ENCODE data around the gene KDM4B.
A peak's percentile ranks its signal among the peaks of the same experiment; 100 is the strongest.

Gene KDM4B

DNA sequence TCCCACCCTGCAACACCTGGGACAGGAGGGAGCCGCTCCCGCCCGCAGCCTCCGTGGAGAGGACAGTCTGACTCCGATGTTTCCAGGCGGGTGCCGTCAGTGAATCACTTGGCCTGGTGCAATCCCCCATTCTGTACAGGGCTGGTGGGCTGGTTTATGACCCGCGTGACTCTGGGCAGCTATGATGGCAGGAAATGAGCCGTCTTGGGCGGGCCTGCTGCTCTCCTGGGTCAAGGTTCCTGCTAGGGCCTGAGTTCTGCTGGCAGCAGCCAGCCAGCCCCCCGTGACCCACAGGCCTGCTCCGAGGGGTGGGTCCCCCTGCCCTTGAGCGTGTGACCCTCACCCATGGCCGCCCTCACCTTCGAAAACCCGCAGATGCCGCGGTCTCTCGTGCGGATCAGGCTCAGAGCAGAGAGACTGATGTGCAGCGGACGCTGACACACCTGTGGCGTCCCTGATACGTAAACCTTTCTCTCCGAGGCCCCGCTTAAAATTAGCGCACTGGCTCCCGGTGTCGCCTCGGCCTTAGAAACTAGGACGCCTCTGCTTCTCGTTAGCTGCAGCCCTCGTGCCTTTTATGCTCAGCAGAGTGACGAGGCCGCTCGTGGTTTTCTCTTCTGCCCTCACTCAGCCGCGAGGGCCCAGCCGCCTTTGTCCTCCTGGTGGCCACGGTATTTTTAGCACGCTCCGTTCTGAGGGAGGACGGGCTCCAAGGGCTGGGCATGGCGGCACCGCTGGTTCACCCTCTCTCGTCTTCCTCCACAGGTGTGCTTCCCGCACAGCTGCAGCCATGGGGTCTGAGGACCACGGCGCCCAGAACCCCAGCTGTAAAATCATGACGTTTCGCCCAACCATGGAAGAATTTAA, 63.4 kb downstream of the KDM4B start:
- DNase-seq (ENCODE audit: low read depth in 2 of 2): no peak

DNA sequence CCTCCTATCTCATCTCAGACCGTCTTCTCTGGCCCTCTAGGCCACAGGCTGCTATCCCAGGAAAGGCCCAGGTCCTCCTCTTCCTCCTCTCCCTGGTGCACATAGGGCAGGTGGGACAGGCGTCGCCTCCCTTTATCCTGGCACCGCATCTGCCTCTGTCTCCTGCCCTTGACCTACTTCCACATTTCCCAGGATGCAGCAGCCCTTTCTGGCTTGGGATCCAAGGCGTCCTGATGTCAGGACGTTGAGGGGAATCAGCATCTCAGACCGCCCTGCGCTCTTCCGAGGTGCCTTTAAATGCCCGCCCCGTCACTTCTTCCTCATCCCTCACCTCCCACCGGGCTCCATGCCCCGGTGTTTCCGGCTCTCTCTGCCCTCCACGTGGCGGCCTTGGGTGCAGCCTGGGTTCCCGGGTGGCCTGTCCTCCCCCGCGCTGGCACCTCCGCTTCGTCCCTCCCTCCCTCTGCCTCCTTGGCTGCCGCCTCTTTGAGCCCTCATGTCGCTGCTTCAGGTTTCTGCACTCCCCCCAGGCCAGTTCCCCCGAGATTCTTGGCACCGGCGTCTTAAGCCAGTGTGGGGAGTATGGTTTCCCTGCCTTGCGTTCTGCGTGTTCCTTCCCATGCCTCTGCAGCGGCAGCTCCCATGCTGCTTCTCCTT, 66.3 kb downstream of the KDM4B start:
- no peak for DNase-seq (ENCODE audit: low read depth in 2 of 2)

DNA sequence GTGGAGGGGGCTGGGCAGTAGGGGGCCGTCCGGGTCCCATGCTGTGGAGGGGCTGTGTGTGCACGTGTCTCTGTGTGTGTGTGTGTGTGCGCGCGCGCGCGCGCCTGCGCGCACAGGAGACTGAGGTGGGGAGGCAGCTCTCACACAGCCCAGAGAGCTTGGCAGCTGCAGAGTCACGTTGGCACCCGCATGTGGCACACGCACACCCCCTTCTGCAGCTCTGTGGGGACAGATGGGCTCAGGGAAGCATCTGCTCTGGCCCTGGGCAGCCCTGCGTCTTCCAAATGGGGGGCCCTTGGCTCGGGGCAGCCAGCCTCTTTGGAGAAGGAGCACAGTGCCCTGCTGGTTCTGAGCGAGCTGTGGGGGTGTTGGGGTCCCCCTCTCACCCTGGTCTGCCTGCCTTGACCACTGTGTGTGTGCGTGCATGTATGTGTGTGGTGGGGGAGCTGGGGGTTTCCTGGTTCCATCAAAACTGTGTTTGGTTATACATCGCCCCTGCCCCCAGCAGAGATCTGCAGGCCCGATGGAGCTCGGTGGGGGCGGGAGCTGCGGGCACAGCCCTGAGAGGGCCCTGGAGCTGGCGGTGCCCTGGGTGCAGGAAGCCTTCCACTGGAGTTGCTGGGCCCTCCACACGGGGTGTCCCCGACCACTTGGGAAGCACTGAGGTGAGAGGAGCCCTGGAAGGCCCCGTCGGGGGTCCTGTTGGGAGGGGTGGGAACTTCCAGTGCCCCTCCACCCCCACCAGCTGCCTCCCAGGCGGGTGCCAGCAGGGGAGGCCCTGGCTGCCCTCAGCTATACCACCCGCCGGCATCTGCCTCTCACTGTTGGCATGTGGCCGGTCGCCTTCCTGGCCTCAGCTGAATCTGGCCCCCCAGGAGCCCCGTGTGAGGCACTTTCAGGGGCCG, 67.1 kb downstream of the KDM4B start:
- DNase-seq (ENCODE audit: low read depth in 2 of 2): no peak

DNA sequence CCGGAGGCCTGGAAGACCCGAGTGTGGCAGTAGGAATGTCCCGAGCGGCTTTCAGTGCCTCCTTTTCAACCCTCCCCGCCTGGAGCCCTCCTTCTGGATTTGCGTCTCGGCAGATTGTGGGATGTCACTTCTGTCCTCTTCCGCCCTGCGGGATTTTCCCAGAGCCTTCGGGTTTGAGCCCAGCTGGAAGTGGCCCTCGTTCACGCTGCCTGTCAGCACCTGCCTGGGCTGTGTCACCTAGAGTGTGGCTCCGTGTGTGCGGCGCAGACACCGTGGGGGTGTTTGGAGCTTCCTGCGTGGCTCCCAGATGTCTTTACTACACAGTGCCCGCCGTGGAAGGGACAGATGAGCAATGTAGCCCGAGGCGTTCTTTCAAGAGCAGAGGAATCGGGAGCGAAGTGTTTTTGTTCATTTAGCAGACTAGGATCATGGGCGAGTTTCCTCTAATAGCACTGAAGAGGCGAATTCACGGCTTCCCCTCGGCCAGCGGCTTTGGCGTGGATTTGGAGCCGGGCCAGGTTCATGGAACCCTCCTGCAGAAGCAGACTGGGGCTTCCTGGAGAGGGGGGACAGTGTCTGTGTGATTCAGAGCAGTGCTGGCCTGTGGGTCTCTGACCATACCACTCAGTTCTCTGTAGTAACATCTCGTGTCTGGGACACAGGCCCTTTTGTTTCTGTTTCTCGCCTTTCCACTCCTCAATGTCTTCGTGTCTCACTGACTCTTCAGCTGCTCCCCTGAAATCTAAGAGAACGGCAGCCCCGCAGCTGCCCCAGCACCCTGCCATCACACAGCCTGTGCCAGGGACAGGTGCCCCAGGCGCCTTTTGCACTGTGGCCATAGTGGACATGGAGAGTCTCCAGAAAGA, 68.0 kb downstream of the KDM4B start:
- no peak for DNase-seq (ENCODE audit: low read depth in 2 of 2)

DNA sequence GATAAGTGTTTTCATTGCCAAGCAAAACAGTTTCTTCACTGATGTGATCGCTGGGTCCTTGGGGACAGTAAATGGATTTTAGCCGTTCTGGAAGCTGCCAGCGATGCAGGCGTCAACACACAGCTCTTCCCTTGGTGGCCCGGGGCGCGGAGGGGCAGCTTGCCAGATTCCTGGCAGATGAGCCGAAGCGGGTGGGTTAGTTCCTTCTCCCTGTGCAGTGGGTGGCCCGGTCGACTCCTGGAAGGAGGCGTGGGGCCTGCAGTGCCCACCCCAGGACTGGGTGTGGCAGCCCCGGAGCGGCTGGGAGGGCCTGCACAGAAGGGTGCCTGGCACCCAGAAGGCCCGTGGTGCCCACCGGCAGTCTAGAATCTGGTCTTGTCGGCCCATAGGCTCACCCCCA, 69.0 kb downstream of the KDM4B start:
- DNase-seq (ENCODE audit: low read depth in 2 of 2): no peak

DNA sequence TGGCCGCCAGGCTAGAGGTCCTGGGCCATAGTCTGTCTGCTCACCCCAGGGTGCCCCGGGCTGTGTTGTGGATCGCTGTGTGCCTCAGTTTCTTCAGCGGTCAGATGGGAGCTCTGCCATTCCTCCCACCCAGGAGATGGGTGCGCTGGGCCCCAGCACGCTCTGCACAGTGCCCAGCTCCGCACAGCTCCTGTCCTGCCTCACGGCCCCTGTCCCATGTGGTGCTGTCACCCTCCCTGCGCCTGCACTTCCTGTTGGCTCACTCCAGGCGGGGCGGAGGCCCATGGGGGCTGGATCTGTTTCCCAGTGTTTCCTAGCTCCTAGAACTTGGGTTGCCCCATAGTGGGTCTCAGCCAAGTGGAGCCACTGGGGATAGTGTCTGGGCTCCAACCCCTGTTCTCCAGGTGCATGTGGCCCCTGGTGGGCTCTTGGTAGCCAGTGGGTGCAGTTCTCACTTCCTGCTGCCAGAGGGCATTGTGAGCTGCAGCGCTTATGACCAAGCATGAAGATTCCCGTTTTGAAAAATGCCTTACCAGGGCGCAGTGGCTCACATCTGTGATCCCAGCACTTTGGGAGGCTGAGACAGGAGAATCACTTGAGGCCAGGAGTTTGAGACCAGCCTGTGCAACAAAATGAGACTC, 69.8 kb downstream of the KDM4B start:
- no peak for DNase-seq (ENCODE audit: low read depth in 2 of 2)

DNA sequence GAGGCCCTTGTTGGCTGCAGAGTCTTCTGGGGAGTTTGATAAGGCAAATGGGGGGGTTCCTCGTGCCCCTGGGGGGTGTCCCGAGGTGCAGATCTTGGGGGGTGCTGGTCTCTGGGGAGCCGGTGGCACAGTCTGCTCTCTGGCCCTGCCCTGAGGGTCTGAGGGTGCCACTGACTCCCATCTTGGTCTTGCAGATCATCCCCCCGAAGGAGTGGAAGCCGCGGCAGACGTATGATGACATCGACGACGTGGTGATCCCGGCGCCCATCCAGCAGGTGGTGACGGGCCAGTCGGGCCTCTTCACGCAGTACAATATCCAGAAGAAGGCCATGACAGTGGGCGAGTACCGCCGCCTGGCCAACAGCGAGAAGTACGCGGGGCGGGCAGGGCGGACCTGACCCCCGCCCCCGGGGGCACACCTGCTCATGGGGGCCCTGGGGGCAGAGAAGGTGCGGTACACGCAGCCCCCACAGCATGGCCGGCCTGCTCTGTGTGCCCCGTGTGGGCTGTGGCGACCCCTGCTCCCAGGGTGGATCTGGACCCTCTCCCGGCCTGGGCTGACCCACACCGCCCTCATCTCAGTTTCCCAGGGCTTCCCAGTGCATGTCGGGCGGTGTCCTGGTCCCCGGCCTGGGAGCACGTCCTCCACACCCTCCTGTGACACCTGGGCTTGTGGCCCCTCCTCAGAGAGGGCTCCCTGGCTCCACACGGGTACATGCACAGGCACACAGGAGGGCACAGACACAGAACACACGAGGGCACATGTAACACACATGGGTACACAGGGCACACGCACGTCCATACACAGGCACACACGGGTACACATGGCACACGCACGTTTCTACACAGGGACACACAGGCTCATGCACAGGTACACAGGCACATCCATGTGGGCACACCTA, 71.0 kb downstream of the KDM4B start:
- no peak for DNase-seq (ENCODE audit: low read depth in 2 of 2)

DNA sequence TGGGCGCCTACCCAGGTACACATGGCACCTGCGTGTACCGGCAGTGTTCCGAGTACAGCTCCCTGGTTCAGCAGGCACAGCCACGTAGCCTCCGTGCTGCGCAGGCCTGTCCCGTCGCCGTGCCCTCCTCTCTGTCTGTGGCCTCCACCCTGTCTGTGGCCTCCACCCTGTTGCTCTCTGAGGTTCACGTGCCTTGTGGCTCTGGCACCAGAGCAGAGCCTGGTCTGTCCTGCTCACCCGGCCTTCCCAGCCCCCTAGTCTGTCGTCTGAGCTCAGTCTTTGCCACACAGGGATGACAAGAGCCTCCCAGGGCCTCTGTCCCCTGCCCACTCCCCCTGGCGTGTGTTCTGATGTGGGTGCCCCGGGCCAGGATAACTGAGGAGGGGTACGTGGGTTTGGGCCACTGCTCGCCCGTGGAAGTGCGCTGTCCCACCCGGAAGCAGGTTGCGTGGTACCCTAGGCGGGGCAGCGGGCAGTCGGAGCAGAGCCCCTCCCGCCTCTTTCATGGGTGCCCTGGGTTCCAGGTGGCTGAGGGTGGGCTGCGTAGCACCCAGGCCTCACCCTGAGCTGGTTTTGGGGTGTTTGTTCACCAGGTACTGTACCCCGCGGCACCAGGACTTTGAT, 71.7 kb downstream of the KDM4B start:
- DNase-seq (ENCODE audit: low read depth in 2 of 2): no peak

DNA sequence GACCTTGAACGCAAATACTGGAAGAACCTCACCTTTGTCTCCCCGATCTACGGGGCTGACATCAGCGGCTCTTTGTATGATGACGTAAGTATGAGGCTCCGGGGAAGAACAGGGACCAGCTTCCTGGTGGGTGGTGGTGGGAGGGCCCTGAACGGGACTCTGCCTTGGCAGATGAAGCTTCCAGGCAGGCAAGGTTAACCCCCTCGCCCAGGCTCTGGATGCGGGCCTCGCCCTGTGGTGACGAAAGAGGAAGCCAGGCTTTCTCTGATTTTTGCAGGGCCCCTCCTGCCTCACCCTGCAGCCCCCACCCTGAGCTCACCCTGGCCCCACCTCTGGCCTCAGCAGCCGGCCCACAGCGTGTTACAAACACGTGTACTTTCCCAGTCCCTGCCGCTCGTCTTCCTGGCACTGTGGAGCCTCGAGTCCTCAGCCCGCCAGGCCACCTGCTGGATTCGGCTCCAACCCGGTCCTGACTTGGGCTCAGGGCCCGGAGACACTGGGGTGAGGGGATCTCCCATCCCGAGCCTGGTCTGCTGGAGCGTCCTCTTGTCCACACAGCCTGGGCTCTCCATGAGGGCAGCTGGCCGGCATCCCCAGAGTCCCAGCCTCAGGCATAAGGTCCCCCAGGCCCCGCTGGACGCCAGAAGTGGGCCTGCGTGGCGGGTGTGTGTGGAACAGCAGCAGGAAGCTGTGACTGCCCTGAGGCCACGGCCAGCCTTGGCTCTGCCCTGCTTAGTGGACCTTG, 72.4 kb downstream of the KDM4B start:
- no peak for DNase-seq (ENCODE audit: low read depth in 2 of 2)

DNA sequence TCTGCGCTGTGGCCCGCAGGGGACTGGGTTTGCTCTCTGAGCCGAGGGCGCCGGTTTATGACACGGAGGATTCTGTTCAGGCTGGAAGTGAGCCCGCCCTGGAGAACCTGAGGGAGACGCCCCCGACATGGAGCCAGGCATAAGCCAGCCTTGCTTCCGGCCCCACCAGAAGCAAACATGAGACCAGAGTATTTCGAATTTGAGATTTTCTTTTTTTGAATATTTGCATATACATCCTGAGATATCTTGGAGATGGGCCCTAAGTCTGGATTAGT, 72.9 kb downstream of the KDM4B start:
- DNase-seq (ENCODE audit: low read depth in 2 of 2): no peak

DNA sequence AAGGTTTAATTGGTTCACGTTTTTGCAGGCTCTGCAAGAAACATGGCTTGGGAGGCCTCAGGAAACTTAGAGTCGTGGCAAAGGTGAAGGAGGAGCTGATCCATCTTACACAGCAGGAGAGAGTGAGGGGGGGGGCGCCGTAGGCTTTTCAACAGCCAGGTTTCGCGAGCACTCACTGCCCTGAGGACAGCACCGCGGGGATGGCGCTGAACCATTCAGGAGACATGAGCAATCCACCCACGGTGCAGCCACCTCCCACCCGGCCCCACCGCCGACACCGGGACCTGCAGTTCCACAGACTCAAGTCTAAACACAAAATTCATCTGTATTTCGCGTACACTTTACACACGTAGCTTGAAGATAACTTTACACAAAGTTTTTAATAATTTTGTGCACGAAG, 73.6 kb downstream of the KDM4B start:
- DNase-seq (ENCODE audit: low read depth in 2 of 2): no peak

DNA sequence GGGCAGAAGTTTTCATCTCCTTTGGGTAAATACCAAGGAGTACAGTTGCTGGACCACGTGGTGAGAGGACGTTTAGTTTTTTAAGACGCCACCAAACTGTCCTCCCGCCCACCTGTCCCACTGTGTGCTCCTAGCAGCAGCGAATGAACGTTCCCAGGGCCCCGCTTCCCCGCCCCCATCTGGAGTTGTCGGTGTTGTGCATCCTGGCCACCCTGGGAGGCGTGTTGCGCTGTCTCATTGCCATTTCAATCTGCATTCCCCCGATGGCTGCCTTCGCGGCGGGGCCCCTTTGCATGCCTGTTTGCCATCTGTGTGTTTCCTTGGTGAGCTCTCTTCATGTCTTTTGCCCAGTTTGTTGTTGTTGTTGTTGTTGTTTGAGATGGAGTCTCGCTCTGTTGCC, 76.1 kb downstream of the KDM4B start:
- no peak for DNase-seq (ENCODE audit: low read depth in 2 of 2)

DNA sequence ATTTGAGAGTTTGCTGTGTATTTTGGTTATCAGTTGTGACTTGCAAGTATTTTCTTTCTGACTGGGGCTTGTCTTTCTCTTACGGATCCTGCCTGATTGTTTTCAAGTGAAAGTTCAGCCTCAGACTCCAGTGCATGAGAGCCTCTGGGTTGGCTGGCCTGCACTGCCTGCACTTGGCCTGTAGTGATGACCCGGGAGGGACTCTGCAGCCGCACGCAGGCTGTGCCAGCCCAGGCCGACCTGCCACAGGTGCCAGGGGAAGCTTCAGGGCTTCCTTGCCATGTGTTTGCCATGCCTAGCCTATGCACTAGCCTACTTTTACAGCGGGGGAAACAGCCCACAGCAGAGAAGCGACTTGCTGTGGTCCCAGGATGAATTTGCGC, 77.0 kb downstream of the KDM4B start:
- no peak for DNase-seq (ENCODE audit: low read depth in 2 of 2)

DNA sequence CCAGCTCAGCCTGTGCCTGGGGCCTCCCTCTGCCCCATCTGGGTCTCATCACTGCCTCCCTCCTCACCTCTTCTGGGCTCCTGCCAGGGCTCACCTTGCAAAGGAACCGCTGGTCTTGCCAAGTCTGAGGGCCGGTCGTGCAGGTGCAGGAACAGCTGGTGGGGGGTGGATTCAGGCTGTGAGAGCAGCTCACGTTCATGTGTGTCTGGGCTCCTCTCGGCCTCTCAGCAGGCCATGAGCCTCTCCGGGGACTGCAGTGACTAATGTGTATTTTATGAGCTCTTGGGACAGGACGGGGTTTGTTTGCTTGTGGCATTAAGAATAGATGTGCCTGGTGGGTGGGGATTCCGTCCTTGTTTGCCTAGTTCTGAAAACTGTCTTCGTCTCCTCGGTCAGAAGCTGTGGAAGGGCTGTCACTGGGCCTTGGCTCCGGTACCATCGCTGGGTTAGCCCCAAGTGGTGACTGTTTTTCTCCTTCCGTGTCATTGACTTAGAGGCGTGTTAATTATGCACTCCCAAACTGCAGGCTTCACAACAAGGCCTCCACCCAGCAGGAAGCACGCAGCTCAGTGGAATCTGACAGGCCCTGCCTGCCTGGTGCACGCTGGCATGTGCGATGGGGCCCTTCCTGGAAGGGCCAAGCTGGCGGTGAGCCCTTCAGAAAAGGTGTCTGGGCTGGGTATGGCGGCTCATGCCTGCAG, 77.6 kb downstream of the KDM4B start:
- no peak for DNase-seq (ENCODE audit: low read depth in 2 of 2)

DNA sequence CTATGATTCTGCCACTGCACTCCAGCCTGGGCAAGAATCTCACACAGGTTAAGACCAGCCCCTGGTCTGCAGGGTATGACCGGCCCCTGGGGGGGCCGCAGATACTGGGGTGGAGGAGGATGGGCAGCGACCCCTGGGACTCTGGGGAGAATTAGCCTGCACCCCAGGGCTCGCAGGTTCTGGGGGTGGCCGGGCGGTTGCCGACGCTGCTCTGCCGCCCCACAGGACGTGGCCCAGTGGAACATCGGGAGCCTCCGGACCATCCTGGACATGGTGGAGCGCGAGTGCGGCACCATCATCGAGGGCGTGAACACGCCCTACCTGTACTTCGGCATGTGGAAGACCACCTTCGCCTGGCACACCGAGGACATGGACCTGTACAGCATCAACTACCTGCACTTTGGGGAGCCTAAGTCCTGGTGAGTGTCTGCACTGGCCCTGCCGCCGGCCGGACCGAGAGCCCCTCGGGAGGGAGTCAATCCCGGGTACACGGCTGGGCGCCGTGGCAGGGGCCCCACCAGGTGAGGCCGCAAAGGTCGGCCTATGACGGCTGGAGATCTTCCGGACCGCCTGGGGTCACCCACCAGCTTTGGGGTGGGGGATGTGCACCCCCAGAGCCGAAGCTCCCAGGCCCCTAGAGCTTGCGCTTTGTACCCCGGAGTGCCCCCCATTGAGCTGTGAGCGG, 78.5 kb downstream of the KDM4B start:
- no peak for DNase-seq (ENCODE audit: low read depth in 2 of 2)

DNA sequence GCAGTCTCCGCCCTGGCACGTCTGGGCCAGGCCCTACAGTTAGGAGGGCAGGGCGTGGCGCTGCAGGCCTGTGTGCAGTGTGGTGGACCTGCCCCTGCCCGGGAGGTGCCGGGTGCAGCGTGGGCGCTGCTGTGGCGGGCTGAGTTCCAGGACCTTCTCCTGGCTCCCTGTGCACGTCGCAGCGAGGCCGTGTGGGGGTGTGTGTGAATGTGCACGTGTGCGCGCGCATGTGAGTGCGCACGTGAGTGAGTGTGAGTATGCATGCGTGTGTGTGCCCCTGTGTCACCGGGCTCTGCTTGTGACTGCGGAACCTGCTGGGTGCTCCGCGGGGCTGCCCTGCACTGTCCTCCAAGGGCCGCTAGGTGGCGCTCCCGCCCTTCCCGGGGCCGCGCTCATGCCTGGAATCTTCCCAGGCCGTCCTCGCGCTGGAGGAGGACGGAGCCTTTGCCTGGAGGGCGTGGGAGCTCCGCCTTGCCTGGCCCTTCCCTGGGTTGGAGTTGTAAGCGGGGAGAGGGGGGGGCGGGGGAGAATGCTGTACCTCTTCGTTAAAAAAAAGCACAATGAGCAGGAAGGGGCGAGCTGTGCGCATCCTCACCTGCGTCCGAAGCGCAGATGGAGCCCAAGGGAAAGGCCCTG, 79.3 kb downstream of the KDM4B start:
- DNase-seq (ENCODE audit: low read depth in 2 of 2): peak in 1 of 2 donors; percentile 28
